Breast epithelium (tissue), 3 donors: ENCODE data around the gene LRRC75B.
"Not testable (repeated sequence)": the region's sequence is repeated elsewhere in the genome, so short reads cannot be mapped to it uniquely, and the experiment has no call there.

ENCODE experiments used
- CTCF ChIP-seq, 3 donors: fragments of 450-650 bp; IDR thresholded peaks; one replicate each; pipeline ENCODE4 v1.5.1; 2016 to 2017; ENCODE audit warnings: antibody characterized with exemption in 3 of 3, mild to moderate bottlenecking in 3 of 3, moderate library complexity in 3 of 3
- POLR2A ChIP-seq: fragments of 450-650 bp; IDR thresholded peaks from one replicate; pipeline ENCODE4 v1.6.1; 2016; ENCODE audit warnings: antibody characterized with exemption, mild to moderate bottlenecking, moderate library complexity
- POLR2AphosphoS5 ChIP-seq, 3 donors: sonication (generic); formaldehyde crosslinking; IDR thresholded peaks; one replicate each; pipeline ENCODE4 v1.6.1; 2017; ENCODE audit warnings: antibody characterized with exemption in 3 of 3

DNA sequence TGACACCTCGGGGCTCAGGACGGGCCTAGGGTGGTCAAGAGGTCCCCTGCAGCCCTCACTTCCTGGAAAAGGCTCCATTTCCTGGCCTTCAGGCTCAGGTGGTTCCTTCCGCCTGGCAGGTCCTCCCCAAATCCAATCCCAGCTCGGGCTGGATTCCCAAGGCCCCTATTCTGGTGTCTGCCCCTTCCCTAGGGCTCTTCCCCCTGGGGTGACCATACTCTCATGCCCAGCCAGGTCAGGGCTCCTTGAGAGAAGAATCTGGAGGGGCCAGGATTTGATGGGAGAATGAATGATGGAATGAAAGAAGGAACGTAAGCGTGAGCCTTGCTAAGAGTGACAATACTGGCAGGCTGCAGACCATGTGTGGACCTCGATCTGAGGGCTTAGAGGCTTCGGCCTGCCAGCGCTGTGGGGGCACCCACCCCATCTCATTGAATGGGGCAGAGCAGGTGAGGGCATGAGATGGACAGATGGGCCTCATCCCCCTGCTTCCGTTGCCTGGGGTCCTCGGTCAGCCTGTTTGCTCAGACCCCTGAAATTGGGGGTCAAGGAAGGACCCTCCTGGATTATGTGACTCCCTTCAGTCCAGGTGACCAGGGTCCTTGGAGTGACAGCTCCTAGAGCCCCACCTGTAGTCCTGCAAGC, 9.4 kb upstream of the LRRC75B start:
- TF ChIP-seq POLR2AphosphoS5 (IDR thresholded peaks at IDR 0.05); CTCF (IDR thresholded peaks at IDR 0.05); POLR2A: not testable (repeated sequence)
